GM18861 (cell line): Measurements from ENCODE around the gene S100A10.

Experiments
- ATAC-seq: cut with Tn5 transposase; IDR thresholded peaks from one replicate; pipeline ENCODE4 v1.9.1; 2021; ENCODE audit not compliant: unreplicated experiment

S100A10 gene

GRCh38 chr1:151966061-151966460 is 27.6 kb downstream of the S100A10 start:
- no peak for ATAC-seq

- ATAC-seq = no peak
Measured at GRCh38 chr1:151964510-151964909, 29.1 kb downstream of the S100A10 start.

GRCh38 chr1:151963288-151963687 is 30.4 kb downstream of the S100A10 start:
- no peak for ATAC-seq

DNA sequence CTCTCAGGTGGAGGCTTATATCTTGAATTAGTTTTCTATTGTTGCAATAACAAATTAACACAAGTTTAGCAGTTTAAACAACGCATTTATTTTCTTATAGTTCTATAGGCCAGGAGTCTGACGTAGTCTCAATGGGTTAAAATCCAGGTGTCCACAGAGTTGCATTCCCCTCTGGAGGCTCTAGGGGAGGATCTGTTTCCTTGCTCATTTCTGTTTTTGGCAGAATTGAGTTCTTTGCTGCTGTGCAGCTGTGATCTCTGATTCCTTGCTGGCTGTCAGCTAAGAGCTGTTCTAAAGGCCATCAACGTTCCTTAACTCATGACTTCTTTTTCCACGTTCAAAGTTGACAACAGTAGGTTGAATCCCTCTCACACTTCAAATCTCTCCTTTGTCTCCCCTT is 31.8 kb downstream of the S100A10 start:
- ATAC-seq = no peak

- no peak for ATAC-seq
Measured at GRCh38 chr1:151960780-151961513, 32.7 kb downstream of the S100A10 start.

DNA sequence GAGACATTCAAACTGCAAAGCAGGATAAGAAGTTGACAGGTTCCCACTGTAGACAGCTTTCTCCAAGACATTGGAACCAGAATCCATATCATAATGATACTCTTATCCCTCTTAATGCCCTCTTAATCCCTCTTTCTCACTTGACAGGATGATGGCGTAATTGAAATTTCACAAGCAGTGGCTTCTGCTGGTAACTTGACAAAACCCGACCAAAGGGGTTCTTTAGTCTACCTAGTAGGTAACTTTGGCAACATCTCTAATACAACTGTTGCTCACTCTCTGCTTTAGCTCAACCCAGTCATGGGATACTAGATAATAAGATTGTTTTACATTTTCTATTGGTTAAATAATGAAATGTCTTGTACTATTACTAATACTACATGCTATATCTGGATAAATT is 34.7 kb downstream of the S100A10 start:
- no peak for ATAC-seq

DNA sequence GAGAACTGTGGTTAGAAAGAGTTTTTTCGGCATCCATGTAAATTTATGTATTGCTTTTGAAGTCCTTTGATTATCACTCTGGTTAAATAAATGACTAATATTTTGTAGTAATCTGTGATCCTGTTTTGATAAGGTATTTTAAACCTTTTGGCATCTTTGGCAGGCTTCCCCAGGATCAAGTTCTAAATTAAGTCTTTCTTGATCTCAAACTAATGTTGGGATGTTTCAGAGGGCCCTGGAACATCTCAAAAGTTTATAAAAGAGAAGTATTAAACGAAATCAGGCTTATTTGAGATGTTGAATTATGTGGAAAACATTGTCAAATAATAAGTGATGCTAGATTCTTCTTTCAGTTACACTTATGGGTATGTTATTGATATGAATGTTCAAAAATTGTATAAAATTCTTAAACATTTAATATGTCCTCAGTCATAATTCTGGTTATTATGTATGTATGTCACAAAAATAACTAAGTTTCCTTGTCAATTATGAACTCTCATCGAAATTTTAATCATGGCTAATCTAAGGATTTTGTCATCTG is 36.6 kb downstream of the S100A10 start:
- no peak for ATAC-seq

GRCh38 chr1:151953409-151954094 is 40.1 kb downstream of the S100A10 start:
- no peak for ATAC-seq

- ATAC-seq = no peak
Measured at GRCh38 chr1:151952811-151953210, 40.8 kb downstream of the S100A10 start.

- ATAC-seq = no peak
Measured at GRCh38 chr1:151949371-151950193, 44.1 kb downstream of the S100A10 start.

DNA sequence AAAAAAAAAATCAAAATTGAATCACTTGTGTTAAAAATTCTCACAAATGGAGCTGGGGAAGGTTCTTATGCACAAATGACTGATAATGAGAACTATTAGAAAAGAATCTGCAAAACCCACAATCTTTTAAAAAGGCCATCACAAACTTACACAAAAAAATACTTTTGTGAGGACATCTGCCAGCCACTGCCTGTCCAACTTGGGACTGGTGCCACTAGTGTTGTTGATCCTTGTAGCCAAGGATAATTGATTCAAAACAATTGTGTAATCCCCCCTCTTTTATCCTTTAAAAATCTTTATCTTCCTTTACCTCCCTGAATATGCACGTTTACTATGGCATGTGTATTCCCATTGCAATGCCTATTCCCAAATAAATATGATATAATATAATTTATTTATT is 45.2 kb downstream of the S100A10 start:
- no peak for ATAC-seq

DNA sequence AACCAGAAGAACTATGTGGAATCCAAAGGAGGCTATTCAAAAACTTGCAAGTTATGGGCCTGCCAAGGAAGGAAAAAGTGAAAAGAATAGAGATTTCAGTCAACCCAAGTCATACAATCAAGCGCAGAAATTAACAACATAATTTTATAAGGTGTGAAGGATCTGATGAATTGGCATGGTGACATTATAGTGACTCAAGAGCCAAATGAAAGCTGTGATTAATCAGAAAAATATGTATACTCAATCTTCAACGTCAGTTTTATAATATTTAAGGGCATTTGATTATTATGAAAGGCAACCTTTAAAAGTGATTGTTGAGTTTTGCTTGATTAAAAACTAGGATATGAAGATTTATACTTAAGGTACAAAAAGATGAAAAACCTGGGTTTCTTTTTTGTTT is 46.5 kb downstream of the S100A10 start:
- no peak for ATAC-seq

GRCh38 chr1:151945725-151946722 is 47.6 kb downstream of the S100A10 start:
- ATAC-seq = no peak

GRCh38 chr1:151944857-151945575 is 48.6 kb downstream of the S100A10 start:
- ATAC-seq = no peak

- ATAC-seq = no peak
Measured at GRCh38 chr1:151944126-151944856, 49.4 kb downstream of the S100A10 start.

- no peak for ATAC-seq
Measured at GRCh38 chr1:151943591-151943990, 50.1 kb downstream of the S100A10 start.

DNA sequence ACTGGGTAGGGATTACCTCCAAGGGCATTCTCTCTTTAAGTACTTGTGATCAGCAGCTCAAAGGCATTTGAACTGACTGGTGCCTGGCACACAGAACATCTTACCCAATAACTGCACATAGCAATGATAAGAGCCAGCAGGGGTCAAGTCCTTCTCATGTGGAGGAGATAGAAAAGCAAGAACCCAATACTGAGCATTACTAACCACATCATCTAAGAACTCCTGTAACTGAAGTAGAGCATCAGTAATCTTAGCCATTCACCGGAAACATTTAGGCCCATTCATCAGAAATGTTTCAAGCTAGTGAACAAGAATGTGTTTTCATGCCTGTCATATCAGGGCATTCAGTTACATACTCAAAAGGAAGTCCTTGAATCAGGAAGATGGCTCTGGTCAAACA is 50.8 kb downstream of the S100A10 start:
- no peak for ATAC-seq

DNA sequence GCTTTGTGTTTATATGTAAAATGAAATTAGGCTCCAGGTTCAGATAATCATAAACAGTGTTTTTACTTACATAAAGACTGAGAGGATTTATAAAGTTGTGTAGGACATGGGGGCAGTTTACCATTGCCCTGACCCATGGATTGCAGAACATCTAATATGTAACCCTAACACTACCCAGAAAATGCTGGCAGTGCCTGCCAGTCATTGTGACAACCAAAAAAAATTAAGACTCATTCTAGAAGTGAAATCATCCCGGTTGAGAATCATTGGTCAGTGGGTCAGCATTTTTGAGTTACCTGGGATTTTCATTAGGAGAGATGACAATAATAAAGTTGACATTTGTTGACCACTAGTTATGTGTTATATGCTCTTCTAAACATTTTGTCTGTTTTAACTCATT is 53.1 kb downstream of the S100A10 start:
- ATAC-seq = no peak

DNA sequence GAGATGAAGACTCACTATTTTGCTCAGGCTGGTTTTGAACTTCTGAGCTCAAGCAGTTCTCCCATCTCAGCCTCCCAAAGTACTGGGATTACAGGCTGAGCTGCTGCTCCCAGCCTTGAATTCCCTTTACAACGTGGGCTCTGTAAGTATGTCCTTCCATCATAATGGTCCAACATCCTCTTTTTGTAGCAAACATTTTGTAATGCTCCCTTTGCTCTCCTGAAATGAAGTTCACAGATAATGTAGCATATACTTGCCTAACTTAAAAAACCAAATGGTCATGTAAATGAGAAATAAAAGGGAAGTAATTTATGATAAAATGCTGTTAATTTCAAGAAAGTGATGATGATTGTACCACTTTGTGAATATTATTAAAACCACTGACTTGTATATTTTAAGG is 53.9 kb downstream of the S100A10 start:
- ATAC-seq = no peak
